Activated naive CD8-positive, alpha-beta T cell treated with anti-CD3 and anti-CD28 coated beads for 36 hours (primary cell): ENCODE measurements around the gene TNIK. TPM values are rescaled to one million over a fixed set of nuclear protein-coding genes. Genes with fewer than 3 reads are reported as not detected.

ENCODE experiments used
- DNase-seq: peaks from one replicate; pipeline ENCODE4 v3.0.0; 2021
- H3K27ac Mint-ChIP-seq: one replicate; pipeline ENCODE4 v1.8.0; 2022; ENCODE audit warnings: mild to moderate bottlenecking, moderate library complexity, mixed read lengths
- H3K27me3 Mint-ChIP-seq: one replicate; pipeline ENCODE4 v1.8.0; 2022; ENCODE audit warnings: mild to moderate bottlenecking, mixed read lengths
- H3K36me3 Mint-ChIP-seq: one replicate; pipeline ENCODE4 v1.8.0; 2021; ENCODE audit warnings: mild to moderate bottlenecking, mixed read lengths
- H3K4me1 Mint-ChIP-seq: one replicate; pipeline ENCODE4 v1.8.0; 2021; ENCODE audit warnings: mixed read lengths
- H3K4me3 Mint-ChIP-seq: one replicate; pipeline ENCODE4 v1.8.0; 2022; ENCODE audit warnings: mild to moderate bottlenecking, moderate library complexity, mixed read lengths
- H3K9me3 Mint-ChIP-seq: one replicate; pipeline ENCODE4 v1.8.0; 2022; ENCODE audit warnings: mixed read lengths
- total RNA-seq, 2 experiments: library from RNA; stranded (reverse); gene quantifications; one replicate each; pipeline ENCODE4 v1.2.3, GENCODE V29; 2021

TNIK gene
- total RNA-seq, 2 experiments from 2014 or later: 21.3 to 24.6 TPM

DNA sequence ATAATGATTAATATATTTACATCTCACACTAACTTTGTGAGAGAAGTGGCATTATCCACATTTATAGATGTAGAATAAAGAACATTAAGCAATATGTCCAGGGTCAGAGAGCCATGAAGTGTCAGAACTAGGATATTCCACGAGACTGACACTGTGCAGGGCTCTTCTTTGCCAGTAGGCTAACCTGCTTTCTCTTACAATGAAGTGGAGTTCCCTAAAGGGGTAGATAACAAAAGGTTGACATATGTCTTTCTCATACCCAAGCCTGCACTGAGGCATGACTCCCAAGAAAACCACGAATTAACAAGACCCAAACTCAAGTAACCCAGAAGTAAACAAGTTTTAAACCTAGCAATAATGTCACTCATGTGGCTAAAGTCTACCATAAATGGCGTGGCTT lies 242.1 kb downstream of the TNIK start:
- Mint-ChIP-seq H3K4me3 (no peak overlapping the region), H3K27me3 (no peaks in the 10 kb centered on the region), H3K4me1 (peaks cover 12% of the 10 kb centered on the region), H3K27ac (no peak overlapping the region), H3K9me3 (peaks cover 2% of the 10 kb centered on the region), H3K36me3 (peaks cover 5% of the 10 kb centered on the region)
- DNase-seq: no peak

DNA sequence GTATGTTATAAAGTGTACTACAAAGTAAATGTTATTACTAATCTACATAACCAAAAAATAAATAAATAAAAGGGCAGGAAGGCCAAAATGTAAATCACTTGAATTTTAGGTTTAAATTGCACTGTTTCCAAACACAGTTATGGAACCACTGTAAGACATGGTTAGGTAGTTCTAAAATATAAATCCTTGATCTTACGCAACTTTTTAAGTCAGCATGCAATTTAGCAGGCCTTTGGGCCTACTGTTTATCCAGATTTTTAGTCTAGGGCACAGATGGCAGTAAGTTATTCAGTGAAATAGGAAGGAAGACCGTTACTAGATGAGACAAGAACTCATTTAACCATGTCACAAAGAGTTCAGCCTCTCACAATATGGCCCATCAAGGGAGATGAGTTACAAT lies 246.3 kb downstream of the TNIK start:
- DNase-seq: no peak
- Mint-ChIP-seq H3K4me1 (peaks cover 13% of the 10 kb centered on the region), H3K36me3 (peaks cover 21% of the 10 kb centered on the region), H3K27me3 (no peaks in the 10 kb centered on the region), H3K4me3 (no peak overlapping the region), H3K9me3 (peaks cover 4% of the 10 kb centered on the region), H3K27ac (no peak overlapping the region)

DNA sequence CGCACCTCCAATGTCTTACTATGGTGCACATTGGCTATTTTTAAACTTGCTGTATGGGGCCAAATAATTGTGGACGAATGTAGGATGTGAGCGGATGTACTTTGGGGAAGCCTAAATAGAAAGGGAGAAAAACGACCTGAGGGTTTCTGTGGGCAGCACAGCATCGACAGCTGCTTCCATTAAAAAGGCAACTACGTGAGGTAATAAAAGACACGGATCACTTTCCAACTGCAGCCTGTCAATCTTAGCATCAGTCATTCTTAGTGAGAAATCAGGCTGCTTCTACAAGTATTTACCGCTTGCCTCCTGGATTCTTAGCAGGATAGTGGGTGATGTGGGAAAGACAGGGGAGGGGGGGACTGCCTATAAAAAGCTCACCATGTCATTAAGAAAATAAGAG lies 247.0 kb downstream of the TNIK start:
- Mint-ChIP-seq H3K36me3 (peaks cover 23% of the 10 kb centered on the region), H3K4me3 (no peak overlapping the region), H3K27ac (no peak overlapping the region), H3K27me3 (no peaks in the 10 kb centered on the region), H3K4me1 (peaks cover 12% of the 10 kb centered on the region), H3K9me3 (peaks cover 4% of the 10 kb centered on the region)
- no peak for DNase-seq

DNA sequence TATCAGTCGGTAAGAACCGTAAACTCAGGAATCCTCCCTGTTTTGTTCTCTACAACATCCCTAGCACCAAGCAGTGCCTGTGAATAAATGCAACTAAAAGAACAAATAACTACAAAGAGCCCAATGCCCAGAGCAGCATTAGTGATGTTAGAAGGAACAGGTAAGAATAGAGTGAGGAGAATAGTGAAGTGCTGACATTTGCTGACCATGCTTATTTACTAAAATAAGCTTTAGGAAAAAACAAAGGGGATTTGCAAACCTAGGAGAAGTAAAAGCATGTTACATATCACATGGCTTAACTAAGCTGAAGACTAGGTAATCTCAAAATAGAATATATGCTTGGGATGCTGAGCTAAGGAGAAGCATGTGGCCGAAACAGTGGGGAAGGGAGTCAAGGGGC lies 247.6 kb downstream of the TNIK start:
- Mint-ChIP-seq H3K27me3 (no peaks in the 10 kb centered on the region), H3K9me3 (peaks cover 3% of the 10 kb centered on the region), H3K27ac (no peak overlapping the region), H3K36me3 (peaks cover 22% of the 10 kb centered on the region), H3K4me1 (peaks cover 10% of the 10 kb centered on the region), H3K4me3 (no peak overlapping the region)
- no peak for DNase-seq

DNA sequence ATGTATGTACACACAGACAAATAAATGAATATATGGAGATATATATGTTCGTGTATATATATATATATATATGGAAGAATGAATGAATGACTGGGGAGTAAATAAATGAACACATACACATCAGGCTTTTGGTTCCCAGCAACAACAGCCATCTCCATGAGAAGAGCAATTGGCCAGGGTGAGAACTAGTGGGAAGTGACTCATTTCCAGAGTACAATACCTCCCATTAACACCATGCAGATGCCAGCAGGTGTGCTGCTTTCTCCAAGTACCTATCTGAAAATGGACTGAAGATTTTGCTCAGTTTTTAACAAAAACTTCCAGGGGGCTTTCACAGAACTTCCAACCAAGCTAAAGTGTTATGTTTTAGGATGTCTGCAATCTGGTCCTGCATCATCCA lies 253.9 kb downstream of the TNIK start:
- Mint-ChIP-seq H3K36me3 (peaks cover 35% of the 10 kb centered on the region), H3K27me3 (no peaks in the 10 kb centered on the region), H3K9me3 (peaks cover 4% of the 10 kb centered on the region), H3K4me3 (no peak overlapping the region), H3K27ac (no peak overlapping the region), H3K4me1 (peaks cover 6% of the 10 kb centered on the region)
- DNase-seq: no peak

DNA sequence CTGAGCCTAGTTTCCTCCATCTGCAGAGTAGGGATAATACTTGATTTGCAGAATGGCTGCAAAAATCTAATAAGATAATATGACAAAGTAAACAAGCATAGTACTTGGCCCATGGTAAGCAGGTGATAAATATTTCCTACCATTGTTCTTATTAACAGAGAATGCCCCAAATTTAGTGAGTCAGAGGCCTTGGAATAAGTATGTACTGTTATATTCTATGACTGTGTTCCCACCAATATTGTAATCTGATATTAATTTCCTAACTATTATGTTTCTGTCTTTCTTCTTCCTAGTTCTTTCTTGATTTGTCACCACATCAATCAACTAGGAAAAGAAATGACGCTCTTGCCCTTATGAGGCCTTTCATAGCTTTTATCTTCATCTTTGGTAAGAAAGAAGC lies 255.3 kb downstream of the TNIK start:
- H3K36me3 Mint-ChIP-seq: peaks cover 24% of the 10 kb centered on the region
- H3K27me3 Mint-ChIP-seq: no peaks in the 10 kb centered on the region
- H3K4me1 Mint-ChIP-seq: peaks cover 8% of the 10 kb centered on the region
- peaks cover 2% of the 10 kb centered on the region for H3K9me3 Mint-ChIP-seq
- no peak overlapping the region for H3K27ac Mint-ChIP-seq
- H3K4me3 Mint-ChIP-seq: no peak overlapping the region
- no peak for DNase-seq

DNA sequence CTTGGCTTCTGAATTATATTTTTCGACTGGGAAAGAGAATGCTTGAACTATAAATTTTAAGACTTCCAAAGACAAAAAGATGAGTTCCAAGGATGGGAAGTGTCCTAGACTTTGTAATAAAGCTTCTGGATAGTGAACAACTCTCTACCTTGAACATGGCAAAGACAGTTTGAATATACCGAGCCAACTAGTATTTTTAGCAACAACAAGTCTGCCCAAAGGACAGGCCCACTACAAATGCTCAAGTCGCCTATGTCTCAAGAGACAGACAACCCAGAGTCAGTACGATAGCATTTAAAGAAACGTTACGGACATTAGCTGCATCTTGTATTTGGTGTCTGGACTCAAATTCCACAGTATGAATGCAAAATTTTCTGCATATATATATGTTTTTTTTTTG lies 258.4 kb downstream of the TNIK start:
- no peak overlapping the region for H3K27ac Mint-ChIP-seq
- peaks cover 31% of the 10 kb centered on the region for H3K36me3 Mint-ChIP-seq
- H3K9me3 Mint-ChIP-seq: peaks cover 8% of the 10 kb centered on the region
- no peaks in the 10 kb centered on the region for H3K27me3 Mint-ChIP-seq
- H3K4me1 Mint-ChIP-seq: peaks cover 14% of the 10 kb centered on the region
- no peak overlapping the region for H3K4me3 Mint-ChIP-seq
- no peak for DNase-seq

DNA sequence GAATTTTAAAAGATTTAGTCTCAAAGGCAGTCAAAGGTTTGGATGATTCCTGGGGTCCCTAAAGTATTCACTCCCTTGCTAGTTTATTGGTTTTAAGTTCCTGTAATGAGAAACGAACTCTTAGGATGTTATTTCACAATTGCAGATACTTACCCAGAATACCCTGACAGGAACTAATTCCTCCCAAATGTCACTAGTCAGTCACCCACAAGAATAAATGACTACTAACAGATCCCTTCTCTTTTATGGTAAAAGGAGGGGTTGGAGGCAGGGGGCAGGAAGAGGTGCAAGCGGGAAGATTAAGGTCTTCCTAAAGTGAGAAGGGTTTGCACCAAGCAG lies 259.5 kb downstream of the TNIK start:
- Mint-ChIP-seq H3K4me1 (peaks cover 14% of the 10 kb centered on the region), H3K4me3 (no peak overlapping the region), H3K36me3 (peaks cover 28% of the 10 kb centered on the region), H3K9me3 (peaks cover 8% of the 10 kb centered on the region), H3K27ac (no peak overlapping the region), H3K27me3 (no peaks in the 10 kb centered on the region)
- no peak for DNase-seq

DNA sequence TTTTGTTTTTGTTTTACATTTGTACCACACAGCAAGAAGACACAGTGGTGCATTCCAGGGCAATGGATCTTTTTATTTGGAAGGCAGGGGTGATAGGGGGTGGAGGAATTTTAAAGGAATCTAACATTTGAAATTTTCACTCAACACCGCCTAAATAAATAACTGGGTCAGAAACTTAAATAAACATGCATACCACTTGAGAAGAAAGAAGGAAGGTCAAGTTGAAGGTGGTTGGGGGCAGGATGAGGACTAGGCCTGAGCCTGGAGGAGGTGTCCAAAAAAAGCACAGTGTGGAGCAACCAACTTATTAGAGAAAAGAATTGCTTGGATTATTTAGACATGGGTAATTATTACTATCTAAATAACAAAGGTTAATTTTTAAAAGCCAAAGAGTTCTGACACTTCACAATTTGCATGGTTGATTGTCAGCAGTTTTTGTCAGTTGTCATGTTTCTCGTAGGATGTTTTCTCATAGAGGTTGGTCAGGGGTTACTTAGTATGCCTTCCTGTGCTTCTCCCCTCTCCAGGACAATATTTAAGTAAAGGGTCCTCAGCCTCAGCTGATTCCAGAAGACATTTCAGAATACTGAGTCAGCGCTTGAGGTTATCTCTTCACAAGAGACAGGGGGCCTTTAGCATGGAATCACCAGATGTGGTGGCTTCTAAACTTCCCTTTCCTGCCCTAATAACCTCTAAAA lies 260.0 kb downstream of the TNIK start:
- peaks cover 8% of the 10 kb centered on the region for H3K9me3 Mint-ChIP-seq
- DNase-seq: no peak
- no peaks in the 10 kb centered on the region for H3K27me3 Mint-ChIP-seq
- no peak overlapping the region for H3K27ac Mint-ChIP-seq
- H3K4me3 Mint-ChIP-seq: no peak overlapping the region
- H3K4me1 Mint-ChIP-seq: peaks cover 10% of the 10 kb centered on the region
- peaks cover 24% of the 10 kb centered on the region for H3K36me3 Mint-ChIP-seq

DNA sequence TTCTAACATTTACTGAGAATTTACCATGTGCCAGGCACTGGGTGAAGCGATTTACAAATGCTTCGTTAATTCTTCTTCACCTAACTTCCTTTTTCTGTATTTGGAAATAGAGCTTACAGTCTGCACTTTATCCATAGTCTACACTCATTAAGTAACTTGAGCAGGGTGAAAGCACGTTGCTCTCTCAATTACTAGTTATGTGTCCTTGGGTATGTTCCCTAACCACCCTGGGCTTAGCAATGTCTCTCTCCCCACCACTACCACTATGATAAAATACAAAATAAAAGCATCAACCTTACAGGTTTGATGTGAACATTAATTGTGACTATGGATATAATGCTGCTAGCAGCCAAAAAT lies 260.8 kb downstream of the TNIK start:
- DNase-seq: no peak
- no peak overlapping the region for H3K27ac Mint-ChIP-seq
- no peak overlapping the region for H3K4me3 Mint-ChIP-seq
- no peaks in the 10 kb centered on the region for H3K27me3 Mint-ChIP-seq
- peaks cover 8% of the 10 kb centered on the region for H3K9me3 Mint-ChIP-seq
- H3K36me3 Mint-ChIP-seq: peaks cover 22% of the 10 kb centered on the region
- H3K4me1 Mint-ChIP-seq: peaks cover 8% of the 10 kb centered on the region

DNA sequence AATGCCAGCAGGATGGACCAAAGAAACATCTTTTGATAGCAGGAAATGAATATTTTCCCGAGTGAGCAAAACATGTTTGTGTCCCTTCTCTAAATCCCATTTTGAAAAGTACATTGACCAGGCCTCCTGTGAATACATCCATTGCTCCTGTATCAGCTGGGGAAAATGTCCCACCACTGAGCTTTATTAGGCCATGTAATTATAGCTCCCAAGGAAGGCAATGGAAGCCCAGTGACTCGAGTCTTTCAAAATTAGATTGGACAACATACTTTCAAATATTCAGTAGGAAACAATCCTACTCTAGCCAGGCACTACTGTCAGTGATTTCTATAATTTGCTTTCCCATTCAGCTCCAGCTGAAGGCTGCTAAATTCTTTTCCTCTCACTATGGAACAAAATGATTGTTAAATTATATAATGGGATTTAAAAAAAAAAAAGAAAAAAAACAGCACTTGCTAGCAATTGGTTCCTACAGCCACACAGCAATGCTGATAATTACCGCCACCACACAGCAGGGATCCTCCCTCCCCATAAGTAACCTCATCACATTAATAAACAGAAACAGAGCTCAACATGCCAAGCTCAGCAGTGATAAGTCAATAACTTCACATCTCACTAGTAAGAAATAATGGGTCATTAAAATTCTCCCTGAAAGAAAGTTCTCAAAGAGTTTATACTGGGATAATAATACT lies 261.3 kb downstream of the TNIK start:
- peaks cover 22% of the 10 kb centered on the region for H3K36me3 Mint-ChIP-seq
- peaks cover 8% of the 10 kb centered on the region for H3K4me1 Mint-ChIP-seq
- H3K4me3 Mint-ChIP-seq: no peak overlapping the region
- no peaks in the 10 kb centered on the region for H3K27me3 Mint-ChIP-seq
- no peak for DNase-seq
- no peak overlapping the region for H3K27ac Mint-ChIP-seq
- H3K9me3 Mint-ChIP-seq: peaks cover 8% of the 10 kb centered on the region

DNA sequence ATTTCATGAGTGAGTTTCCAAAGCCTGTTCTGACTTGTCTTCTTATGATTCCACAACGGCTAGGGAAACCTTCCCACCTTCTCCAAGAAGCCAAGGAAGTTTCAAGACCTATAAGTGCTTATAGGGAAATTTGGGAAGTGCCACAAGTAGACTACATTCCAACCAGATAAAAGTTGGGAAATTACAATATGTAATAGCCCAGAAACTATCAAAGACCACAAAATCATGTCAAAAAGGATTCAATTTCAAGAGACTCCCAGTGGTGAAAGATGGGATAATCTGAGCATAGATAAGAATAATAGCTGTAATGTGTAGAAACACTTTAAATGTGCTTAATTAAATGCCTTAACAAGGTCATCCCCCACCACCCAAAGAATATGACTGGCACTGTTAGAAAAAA lies 264.5 kb downstream of the TNIK start:
- peaks cover 32% of the 10 kb centered on the region for H3K36me3 Mint-ChIP-seq
- H3K27ac Mint-ChIP-seq: no peak overlapping the region
- no peak overlapping the region for H3K4me3 Mint-ChIP-seq
- DNase-seq: no peak
- H3K27me3 Mint-ChIP-seq: no peaks in the 10 kb centered on the region
- peaks cover 14% of the 10 kb centered on the region for H3K4me1 Mint-ChIP-seq
- H3K9me3 Mint-ChIP-seq: peaks cover 8% of the 10 kb centered on the region

DNA sequence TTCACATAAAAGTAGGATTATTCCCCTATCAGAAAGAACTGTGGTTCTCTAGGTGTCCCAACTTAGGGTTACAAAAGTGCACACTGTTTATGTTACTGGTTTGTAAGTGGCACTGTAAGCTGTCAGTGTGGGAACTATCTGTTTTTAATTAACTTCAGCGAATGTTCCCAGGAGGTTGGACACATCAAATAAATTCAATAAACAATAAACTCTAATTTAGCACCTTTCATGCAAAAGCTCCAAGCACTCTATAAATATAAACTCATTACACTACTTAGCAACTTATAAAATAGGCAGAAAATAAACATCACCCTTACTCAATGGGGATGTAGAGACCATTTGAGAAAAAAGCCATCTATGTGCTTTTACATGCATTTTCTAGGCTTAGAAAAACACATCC lies 265.2 kb downstream of the TNIK start:
- H3K9me3 Mint-ChIP-seq: peaks cover 8% of the 10 kb centered on the region
- no peaks in the 10 kb centered on the region for H3K27me3 Mint-ChIP-seq
- H3K27ac Mint-ChIP-seq: no peak overlapping the region
- no peak overlapping the region for H3K4me3 Mint-ChIP-seq
- DNase-seq: no peak
- peaks cover 34% of the 10 kb centered on the region for H3K36me3 Mint-ChIP-seq
- peaks cover 15% of the 10 kb centered on the region for H3K4me1 Mint-ChIP-seq

DNA sequence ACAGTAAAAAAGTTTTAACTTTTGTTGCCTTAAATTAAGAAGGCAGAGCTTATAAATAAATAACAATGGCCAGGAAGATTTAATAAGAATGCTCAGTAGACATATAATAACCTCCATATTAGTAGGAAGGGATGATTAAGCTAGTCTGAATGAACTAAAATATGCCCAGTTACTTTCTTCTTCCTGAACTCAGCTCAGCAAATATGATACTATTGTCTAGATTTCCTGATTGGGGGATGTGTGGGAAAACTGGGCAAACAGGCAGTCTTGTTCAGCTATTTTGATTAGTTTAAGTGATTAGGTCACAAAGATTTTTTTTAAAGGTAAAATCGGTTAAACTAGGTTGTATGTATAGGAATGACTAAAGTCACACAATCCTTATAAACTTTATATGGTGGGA lies 266.5 kb downstream of the TNIK start:
- peaks cover 38% of the 10 kb centered on the region for H3K36me3 Mint-ChIP-seq
- H3K27ac Mint-ChIP-seq: no peak overlapping the region
- peaks cover 8% of the 10 kb centered on the region for H3K9me3 Mint-ChIP-seq
- no peaks in the 10 kb centered on the region for H3K27me3 Mint-ChIP-seq
- no peak overlapping the region for H3K4me3 Mint-ChIP-seq
- no peak for DNase-seq
- peaks cover 25% of the 10 kb centered on the region for H3K4me1 Mint-ChIP-seq

DNA sequence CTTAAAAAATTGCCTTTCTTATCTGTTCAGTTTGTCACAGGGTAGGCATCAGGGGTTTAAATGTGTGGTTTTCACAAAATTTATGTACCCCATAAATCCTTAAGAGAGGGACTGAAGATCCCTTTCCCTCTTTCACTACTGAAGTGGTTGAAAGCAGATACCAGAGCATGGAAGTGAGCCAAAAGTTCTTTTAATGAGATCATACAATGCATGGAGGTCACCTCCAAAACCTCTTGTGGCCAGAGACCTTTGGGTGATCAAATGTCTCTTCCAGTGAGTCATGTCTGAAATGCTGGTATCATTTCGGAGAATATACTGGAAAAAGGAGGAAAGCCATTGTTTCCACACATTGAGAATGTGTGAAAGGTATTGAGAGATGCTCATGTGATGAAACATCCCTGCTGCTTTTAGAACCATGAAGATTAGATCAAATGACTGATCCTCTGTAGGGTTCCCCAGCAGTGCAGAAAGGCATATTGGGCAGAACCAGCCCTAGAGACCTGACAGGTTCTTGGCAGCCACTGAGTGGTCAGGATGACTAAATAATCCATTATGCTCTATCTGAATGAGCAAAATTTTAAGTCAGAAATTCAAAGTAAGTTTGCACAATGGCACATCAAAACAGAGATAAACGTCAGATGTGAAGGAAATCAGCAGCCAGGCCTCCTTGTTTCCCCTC lies 267.9 kb downstream of the TNIK start:
- no peak for DNase-seq
- Mint-ChIP-seq H3K4me1 (peaks cover 28% of the 10 kb centered on the region), H3K27me3 (no peaks in the 10 kb centered on the region), H3K9me3 (peaks cover 2% of the 10 kb centered on the region), H3K27ac (no peak overlapping the region), H3K4me3 (no peak overlapping the region), H3K36me3 (peaks cover 31% of the 10 kb centered on the region)

DNA sequence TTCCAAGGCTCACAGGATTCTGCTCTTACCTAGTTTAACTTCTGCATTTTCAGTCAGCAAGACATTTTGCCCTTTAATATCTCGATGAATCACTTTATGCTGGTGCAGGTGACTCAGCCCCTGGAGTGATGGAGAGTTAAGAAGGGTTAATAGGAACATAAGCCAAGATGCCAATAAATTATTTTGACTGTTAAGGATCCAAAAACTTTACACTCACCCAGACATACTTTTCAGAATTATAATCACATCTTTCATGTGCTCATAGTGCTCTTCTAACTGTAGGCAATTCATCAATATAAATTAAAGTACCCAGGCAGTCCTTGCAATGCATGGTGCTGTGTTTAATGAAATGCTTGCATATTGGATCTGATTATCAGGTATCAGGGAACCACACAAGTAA lies 269.5 kb downstream of the TNIK start:
- no peak overlapping the region for H3K27ac Mint-ChIP-seq
- H3K9me3 Mint-ChIP-seq: no peaks in the 10 kb centered on the region
- DNase-seq: no peak
- H3K27me3 Mint-ChIP-seq: no peaks in the 10 kb centered on the region
- H3K4me3 Mint-ChIP-seq: no peak overlapping the region
- H3K4me1 Mint-ChIP-seq: peaks cover 30% of the 10 kb centered on the region
- peaks cover 29% of the 10 kb centered on the region for H3K36me3 Mint-ChIP-seq
